Measurements from ENCODE around the gene S100A3.

S100A3 gene

GRCh38 chr1:153507926-153508583 lies 41.0 kb downstream of the S100A3 start:
- Mint-ChIP-seq H3K27me3 (no peaks in the 10 kb centered on the region), H3K27ac (no peak overlapping the region), H3K4me3 (no peak overlapping the region), H3K4me1 (ENCODE audit: low read depth) (peaks cover 12% of the 10 kb centered on the region), H3K36me3 (ENCODE audit: low read depth) (no peaks in the 10 kb centered on the region), H3K9me3 (no peaks in the 10 kb centered on the region)
- DNase-seq = no peak

GRCh38 chr1:153506831-153507413 lies 42.1 kb downstream of the S100A3 start:
- Mint-ChIP-seq H3K27ac (no peak overlapping the region), H3K9me3 (no peaks in the 10 kb centered on the region), H3K36me3 (ENCODE audit: low read depth) (no peaks in the 10 kb centered on the region), H3K27me3 (no peaks in the 10 kb centered on the region), H3K4me1 (ENCODE audit: low read depth) (peaks cover 12% of the 10 kb centered on the region), H3K4me3 (no peak overlapping the region)
- no peak for DNase-seq

- H3K27me3 Mint-ChIP-seq = no peaks in the 10 kb centered on the region
- H3K9me3 Mint-ChIP-seq = no peaks in the 10 kb centered on the region
- H3K27ac Mint-ChIP-seq = no peak overlapping the region
- peaks cover 10% of the 10 kb centered on the region for H3K4me1 Mint-ChIP-seq (ENCODE audit: low read depth)
- no peaks in the 10 kb centered on the region for H3K36me3 Mint-ChIP-seq (ENCODE audit: low read depth)
- DNase-seq = no peak
- no peak overlapping the region for H3K4me3 Mint-ChIP-seq
Observed at GRCh38 chr1:153506386-153506785, 42.7 kb downstream of the S100A3 start.

GRCh38 chr1:153505576-153505975 lies 43.5 kb downstream of the S100A3 start:
- H3K4me3 Mint-ChIP-seq = no peak overlapping the region
- H3K27ac Mint-ChIP-seq = no peak overlapping the region
- H3K27me3 Mint-ChIP-seq = no peaks in the 10 kb centered on the region
- H3K9me3 Mint-ChIP-seq = no peaks in the 10 kb centered on the region
- peaks cover 4% of the 10 kb centered on the region for H3K4me1 Mint-ChIP-seq (ENCODE audit: low read depth)
- H3K36me3 Mint-ChIP-seq (ENCODE audit: low read depth) = no peaks in the 10 kb centered on the region
- no peak for DNase-seq

- no peak overlapping the region for H3K27ac Mint-ChIP-seq
- peaks cover 4% of the 10 kb centered on the region for H3K4me1 Mint-ChIP-seq (ENCODE audit: low read depth)
- H3K9me3 Mint-ChIP-seq = no peaks in the 10 kb centered on the region
- H3K4me3 Mint-ChIP-seq = no peak overlapping the region
- H3K27me3 Mint-ChIP-seq = peaks cover 4% of the 10 kb centered on the region
- no peak for DNase-seq
- H3K36me3 Mint-ChIP-seq (ENCODE audit: low read depth) = no peaks in the 10 kb centered on the region
Observed at GRCh38 chr1:153503766-153504165, 45.3 kb downstream of the S100A3 start.

GRCh38 chr1:153498746-153499145 lies 50.3 kb downstream of the S100A3 start:
- Mint-ChIP-seq H3K36me3 (ENCODE audit: low read depth) (no peaks in the 10 kb centered on the region), H3K27ac (no peak overlapping the region), H3K4me3 (no peak overlapping the region), H3K27me3 (peaks cover 18% of the 10 kb centered on the region), H3K9me3 (no peaks in the 10 kb centered on the region), H3K4me1 (ENCODE audit: low read depth) (no peaks in the 10 kb centered on the region)
- no peak for DNase-seq

Measured in activated T-cell treated with anti-CD3 and anti-CD28 coated beads, Interleukin-2, amount 50 U/mL, for 24 hours (primary cell).